NCI-H526 (cell line): ENCODE data around the gene PTPRN2.

Experiments
- DNase-seq, 2 experiments: peaks; one replicate each; lab custom pipeline; 2025; lab: John Stamatoyannopoulos, UW

Gene PTPRN2

DNA sequence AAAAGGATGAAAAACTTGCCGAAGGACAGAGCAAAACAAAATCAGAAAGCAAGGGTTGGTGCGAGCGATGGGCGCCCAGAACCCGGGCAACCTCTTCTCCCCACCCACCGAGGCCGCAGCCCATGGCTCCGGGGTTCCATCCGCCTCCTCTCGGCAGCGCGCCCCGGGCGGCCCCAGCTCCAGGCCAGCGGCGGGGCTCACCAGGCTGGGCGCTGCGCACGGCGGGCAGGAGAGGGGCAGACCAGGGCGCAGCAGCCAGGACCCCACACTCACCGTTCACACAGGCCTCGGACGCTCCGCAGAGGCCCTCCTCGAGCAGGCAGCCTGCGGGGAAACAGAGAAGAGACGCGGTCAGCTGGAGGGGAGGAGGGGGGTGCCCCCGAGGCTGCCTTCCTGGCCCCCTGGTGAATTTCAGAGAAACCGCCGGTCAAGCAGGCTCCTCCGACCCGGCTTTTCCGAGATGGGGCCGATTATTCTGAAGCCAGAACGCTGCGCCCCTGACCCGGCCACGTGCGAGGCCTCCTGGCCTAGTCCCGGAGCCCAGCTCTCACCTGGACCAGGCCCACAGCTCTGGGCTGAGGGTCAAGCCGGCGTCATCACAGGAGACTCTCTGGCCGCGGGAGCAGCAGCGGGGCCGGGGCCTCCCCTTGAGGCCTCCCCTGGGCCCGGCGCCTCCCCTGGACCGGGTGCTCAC is 98.0 kb downstream of the PTPRN2 start:
- DNase-seq: no peak

DNA sequence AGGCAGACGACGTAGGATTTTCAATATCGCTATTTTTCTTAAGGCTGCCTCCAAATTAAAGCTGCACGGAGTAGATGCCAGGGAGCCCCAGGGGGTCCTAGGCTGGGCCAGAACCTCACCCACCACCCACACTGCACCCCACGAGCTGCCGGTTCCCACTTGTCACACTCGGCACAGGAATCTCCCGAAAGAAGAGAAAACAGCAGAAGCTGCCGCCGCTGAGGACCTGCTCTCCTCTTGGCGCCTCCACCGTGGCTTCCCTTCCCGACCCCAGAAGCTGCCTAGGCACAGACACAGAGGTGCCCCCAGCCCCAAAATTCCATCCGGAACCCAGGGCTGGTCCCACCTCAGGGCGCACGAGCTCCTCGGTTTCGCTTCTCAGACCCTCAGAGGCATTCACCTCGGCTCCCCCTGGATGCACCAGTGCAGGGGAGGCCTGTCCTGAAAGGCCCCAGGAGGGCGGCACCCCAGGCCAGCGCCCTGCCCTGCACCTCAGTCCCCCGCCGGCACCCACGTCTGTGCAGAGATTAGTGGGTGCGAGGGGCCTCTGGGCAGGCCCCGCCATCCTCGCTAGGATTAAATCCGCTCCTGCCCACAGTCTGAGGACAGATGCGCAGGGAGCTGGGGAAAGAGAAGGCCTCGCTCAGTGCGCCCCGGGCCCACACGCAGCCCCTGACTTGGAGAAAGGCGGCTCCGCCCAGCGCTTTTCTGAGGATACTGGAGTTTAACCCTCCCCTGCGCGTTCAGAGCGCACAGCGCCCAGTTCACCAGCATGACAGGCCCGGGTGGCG is 99.2 kb downstream of the PTPRN2 start:
- DNase-seq: no peak

DNA sequence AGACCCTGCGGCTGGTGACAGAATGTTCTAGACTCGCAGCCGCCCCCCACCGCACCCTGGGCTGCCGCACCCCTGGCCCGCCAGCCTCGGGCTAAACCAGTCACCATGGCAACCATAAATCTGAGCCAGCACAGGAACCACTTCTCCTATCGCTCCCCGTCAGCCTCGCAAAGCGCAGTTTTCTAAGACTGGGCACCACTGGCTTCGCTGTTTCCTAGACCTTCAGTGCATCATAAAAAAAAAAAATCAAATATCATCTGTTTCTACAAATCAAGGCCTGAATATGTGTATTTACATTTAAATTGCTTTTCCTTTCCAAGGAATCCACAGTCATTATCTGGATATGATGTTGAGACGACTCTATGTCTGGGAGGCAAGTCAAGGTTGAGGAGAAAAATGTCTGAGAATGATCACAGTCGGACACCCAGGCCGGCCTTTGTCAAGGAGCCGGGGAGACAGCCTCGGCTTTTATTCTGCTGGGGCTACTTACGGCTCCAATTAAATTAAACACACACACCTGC is 99.9 kb downstream of the PTPRN2 start:
- DNase-seq: no peak

DNA sequence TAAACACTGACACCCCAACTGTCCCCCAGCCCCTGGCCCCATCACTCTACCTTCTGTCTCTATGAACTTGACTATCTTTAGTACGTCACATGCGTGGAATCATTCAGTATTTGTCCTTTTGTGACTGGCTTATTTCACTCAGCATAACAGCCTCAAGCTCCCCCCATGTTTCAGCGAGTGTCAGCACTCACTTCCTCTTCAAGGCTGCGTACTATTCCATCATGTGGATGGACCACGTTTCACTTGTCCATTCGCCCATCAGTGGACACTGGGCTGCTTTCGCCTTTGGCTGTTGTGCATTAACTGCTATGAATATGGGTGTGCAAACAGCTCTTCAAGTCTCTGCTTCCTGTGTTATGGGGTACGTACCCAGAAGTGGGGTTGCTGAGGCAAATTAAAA is 100.7 kb downstream of the PTPRN2 start:
- no peak for DNase-seq

DNA sequence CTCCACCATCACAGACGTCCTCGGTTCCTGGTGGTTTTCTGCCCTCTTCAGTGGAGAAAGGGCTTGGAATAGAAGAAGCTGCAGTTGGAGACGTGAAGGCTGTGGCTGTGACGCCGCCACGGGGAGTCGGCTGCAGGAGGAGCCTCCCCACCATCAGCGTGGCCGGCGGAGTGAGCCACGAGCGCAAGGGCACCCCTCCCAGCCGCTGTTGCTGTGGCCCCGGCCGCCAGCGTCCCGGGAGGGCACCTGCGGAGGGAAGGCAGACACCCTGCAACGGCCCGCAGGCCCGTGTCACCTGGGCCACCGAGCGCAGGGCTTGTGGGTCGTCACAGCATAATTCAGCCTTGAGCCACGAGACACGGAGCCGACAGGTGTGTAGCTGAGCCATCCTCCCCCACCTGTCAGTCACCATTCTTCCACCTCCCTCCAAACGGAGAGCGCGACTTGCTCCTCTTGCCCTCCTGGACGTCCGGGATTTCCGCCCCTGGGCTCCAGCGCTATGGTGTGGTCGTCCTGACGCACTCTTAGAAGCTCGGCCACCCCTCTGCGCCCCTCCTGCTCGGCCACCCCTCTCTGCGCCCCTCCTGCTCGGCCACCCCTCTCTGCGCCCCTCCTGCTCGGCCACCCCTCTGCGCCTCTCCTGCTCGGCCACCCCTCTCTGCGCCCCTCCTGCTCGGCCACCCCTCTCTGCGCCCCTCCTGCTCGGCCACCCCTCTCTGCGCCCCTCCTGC is 102.7 kb downstream of the PTPRN2 start:
- no peak for DNase-seq

DNA sequence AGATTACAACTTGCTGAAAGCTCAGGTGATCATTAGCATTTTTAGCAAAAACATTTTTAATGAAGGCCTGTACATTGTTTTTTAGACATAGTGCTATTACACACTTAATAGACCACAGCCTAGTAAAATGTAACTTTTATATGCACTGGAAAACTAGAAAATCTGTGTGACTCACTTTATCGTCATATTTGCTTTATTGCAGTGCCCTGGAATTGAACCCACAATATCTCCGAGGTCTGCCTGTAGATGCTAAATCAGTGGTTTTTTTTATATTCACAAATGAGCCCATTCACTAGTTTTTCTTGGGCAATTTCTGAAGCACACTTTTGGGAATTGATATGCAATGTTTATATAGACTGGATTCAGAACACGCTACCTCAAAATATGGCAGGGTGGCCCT is 105.1 kb downstream of the PTPRN2 start:
- no peak for DNase-seq

DNA sequence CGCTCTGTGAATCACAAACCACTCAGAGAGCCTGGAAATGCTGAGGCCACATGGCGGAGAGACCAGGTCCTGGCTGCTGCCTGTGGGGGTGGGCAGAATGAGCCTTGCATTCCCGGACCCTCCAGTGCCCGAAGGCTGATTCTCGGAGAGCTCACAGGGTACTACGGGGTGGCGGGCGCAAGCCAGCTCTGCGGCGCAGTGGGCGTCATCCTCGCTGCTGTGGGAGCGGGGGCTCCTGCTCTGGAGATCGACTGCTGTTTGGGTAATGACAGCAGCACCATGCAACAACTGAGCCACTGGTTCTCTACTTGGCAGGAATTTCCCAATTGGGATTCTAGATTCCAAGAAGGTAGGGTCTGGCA is 108.0 kb downstream of the PTPRN2 start:
- DNase-seq: no peak

DNA sequence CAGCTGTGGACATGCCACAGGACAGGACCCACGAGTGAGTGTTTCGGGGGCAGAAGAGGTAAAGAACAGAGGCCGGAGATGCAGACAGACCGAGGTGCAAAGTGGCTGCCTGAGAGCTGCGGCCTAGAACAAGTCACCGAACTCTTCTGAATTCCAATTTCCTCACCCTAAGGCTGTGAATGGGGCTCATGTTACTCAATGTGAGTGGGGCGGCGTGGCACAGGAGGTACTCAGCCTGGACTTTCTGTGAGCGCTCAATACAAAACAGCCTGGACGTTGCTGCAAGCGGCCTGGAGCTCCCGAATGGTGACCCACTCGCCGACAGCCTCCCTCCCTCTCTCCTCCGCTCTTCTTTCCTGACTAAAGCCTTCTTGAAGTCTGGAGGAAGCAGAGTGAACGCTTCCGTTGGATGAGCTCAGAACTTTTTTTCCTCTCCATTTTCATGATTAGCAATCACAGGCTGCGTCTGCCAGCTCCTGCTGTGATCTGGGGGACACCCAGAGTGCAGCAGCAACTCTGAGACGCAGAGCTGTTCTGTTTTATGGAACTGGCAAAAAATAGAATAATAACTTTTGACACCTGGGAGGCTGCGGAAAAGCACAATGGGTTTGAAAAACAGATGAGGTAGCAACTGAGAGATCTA is 108.5 kb downstream of the PTPRN2 start:
- no peak for DNase-seq

DNA sequence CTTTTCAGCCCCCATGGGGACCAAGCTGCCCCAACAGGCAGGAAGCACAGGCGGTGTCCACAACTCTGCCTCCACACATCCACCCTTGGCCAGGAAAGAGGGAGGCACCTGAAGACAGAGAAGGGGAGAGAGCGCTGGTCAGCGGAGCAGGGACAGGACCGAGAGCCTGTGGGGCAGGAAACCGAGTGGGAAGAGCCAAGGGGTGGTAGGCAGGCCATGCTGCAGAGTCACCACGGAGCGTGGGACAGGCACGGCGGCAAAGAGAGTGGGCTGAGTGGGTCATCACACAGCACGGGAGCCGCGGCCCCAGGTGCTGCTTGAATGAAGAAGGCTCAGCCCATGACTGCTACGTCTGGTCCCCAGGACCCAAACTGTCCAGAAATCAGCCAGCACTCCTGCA is 109.8 kb downstream of the PTPRN2 start:
- DNase-seq: no peak

DNA sequence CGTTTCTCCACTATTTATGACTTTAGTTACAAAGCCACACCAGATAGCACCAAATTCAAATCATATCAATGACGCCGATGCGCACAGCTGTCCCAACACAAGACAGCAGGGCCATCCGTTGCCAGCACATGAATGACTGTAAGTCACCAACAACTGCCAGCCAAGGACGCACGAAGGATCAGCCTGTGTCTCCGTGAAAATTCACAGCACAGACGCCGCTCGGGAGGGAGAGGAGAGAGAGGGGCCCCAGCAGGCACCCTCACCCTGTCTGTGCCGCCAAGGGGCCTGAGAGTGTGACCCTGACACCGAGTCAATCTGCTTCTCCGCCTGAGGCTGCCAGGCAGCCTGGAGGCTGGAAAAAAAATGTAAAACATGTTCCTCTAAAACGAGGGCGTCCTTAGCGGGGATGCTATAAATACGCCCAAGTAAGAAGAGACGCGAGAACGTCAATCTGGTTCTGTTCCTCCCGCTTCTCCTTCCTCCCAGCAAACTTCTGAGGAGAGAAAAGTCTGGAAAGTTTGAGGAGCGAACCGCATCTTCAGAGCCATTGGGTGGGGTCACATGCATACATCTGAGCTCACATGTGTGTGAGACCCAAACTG is 111.2 kb downstream of the PTPRN2 start:
- no peak for DNase-seq

DNA sequence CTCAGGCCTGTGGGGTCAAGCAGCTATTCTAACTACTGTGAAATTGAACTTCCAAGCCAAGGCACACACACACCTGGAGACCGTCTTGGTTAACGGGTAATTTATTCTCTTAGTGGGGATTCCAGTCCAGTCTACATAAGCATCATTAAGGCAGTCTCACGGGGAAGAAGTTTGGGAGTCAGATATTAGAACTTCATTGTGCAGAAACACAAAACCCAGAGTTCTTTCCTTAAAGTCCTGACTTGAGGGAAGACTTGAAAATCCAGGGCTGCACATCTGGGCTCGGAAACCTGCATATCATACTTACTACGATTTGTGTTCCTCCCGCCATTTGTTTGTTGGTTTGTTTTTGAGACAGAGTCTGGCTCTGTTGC is 112.0 kb downstream of the PTPRN2 start:
- DNase-seq: no peak

DNA sequence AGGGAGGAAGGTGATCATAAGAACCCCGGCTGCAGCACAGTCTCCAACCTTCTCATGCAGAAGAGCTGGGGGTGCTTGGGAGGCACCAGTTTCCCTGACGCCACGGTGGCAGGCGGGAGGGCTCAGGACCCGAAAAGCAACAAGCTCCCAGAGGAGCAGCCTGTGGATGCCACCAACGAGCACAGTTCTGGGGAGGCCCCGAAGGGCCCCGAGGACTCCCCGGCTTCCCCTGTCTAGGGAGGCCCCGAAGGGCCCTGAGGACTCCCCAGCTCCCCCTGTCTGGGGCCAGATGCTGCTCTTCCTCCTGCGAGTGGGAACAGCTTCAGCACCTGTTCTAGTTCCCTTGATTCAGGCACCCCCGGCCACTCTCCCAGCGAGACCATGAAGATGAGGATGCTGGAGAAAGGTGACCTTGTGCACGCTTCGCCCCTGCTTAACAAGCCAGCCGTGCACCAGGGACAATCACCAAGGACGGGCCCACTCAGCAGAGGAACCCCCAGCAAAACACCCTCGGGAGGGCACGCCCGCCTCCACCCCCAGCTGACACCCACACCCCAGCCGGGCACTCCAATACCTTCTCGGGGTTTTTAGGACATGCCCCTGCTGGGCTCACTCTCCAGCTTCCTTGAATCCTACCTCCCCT is 112.5 kb downstream of the PTPRN2 start:
- no peak for DNase-seq

DNA sequence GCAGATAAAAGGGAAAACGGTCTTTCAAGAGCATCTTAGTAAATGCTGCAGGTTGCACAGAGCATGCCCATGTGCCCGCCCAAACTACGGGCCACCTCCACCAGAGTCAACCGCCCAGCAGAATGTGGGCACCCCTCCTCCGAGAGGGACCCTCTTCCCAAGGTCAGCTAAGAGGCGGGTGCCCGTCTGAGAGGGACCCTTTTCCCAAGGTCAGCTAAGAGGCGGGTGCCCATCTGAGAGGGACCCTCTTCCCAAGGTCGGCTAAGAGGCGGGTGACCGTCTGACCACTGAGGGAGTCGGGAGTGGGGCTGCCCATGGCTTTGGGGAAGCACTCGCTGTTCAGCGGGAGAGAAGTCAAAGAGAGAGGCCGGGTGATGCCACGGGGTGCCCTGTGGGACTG is 113.1 kb downstream of the PTPRN2 start:
- DNase-seq: no peak

DNA sequence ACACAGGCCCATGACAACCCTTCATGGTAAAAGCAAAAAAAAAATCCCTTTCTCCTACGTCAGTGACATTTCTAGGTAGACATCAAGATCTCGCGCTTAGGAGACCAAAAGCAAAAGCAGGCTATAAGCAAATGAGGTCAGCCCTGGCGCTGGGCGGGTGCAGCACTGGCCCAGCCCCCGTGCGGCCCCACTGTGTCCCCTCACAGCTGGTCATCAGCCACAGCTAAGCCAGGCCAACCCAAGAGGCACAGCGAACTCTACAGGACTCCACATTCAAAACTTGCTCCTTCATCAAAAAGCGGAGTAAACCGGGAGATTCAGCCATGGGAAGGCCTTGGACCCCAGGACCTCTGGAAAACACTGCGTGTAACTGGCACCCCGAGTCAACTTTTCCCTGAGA is 113.7 kb downstream of the PTPRN2 start:
- DNase-seq: no peak

DNA sequence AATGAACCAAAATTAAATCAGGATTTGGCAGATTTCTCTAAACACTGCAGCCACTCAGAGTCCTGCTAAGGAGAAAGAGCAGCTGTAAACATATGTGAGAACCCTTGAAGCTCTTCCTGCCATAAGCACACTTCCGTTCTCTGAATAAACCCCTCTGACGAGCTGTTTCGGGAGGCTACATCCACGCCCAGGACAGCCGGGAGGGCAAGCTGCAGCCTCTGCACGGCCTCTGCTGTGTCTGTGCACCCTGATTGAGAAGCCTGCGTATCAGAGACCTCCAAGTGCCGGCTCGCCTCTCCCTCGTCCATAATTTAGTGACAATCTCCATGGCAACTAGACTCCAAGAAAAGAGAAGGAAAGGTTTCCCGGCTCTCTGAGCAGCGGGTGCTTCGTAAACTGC is 114.4 kb downstream of the PTPRN2 start:
- DNase-seq: no peak

DNA sequence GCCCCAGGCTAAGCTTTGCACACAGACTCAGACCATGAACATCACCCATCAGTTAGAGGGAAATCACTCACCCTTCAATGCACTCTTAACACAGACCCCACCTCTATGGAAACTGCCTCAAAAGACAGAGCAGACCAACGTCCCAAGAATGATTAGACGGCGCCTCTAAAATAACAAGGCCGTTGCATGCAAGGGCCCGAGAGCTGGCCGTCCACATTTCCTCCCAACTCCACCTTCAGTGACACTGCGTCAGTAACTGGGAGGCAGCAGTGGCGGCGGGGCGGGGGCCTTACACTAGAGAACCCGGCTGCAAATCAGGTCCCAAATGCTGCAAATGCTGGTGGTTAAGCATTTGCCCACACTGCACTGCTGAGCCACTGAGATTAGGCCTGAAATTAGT is 115.0 kb downstream of the PTPRN2 start:
- DNase-seq: no peak

DNA sequence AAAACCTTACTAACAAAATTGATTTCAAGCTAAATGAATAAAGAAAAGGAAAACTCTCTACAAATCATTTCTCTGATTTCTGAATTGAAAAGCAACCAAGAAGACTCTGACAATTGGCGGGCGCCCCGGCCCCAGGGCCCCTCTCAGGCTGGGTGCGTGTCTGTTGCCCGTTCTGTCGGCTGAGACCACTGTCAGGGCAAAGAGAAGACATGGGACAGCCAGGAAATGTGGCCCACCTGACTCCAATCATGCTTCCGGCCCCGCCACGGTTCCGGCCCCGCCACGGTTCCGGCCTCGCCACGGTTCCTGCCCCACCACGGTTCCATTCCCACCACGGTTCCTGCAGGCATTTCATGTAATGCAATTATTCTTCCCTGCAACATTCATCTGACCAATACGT is 115.9 kb downstream of the PTPRN2 start:
- no peak for DNase-seq

DNA sequence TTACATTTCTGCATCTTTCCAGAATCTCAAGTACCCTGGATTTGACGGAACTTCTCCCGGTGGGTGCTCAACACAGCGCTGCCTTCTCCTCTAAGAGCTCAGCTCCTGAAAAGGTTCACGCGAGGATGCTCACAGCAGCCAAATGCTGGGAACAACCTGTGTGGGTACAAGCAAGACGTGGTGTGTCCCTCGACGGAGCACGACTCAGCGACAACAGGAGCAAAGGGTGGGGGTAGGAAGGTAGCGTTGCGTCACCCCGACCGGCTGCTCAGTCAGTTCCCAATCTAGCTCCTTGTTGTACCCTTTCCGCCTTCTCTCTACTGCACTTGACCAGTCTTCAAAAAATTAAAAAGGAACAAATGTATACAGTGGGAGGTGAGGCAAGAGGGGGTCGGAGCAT is 117.3 kb downstream of the PTPRN2 start:
- no peak for DNase-seq

DNA sequence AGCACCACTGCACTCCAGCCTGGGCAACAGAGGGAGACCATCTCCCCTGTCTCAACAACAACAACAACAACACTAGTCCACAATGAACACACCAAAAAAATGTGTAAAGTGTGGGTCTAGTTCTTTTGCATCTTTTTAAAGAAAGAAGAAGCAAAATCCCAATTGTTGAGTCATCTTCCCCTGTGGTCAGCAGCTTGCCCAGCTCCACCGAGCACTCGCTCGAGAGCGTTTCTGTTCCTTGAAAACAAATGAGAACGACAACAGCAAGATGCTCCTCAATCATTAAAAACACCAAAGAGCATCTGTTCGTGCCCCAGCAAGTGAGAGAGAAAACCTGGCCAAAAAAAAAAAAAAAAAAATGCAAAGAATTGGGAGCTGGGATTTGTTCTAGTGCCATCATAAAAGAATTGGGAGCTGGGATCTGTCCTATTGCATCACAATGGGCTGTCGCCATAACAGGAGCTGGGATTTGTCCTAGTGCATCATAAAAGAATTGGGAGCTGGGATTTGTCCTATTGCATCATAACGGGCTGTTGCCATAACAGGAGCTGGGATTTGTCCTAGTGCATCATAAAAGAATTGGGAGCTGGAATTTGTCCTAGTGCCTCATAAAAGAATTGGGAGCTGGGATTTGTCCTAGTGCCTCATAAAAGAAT is 118.1 kb downstream of the PTPRN2 start:
- no peak for DNase-seq

DNA sequence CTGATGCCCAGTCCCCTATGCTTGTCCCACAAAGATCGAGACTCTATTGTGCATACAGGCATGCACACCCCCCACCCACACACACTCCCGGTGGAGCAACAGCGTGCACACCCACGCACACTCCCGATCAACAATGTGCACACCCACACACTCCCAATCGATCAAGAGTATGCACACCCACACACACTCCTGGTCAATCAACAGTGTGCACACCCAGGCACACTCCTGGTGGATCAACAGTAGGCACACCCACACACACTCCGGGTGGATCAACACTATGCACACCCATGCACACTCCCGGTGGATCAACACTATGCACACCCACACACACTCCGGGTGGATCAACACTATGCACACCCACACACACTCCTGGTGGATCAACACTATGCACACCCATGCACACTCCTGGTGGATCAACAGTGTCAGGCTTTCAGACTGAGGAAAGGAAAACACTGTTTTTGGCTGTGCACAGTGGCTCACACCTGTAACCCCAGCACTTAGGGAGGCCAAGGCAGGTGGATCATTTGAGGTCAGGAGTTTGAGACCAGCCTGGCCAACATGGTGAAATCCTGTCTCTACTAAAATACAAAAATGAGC is 118.8 kb downstream of the PTPRN2 start:
- DNase-seq: no peak

DNA sequence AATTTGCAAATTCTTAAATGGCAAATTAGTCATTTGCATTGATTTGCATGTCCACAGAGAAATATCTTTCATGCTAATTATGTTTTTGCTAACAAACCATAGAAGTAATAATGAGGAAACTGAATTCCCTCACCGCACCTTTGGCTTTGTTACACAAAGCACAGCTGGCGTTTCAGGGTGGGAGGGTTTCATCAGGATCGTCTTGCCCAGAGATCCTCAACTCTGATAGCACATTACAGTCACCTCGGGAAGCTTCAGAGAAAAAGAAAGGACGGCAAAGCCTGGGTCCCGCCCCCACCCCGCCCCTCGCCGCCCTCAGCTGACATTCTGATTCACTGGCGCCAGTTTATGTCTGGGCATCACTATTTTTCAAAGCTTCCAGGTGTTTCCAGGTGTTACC is 119.4 kb downstream of the PTPRN2 start:
- DNase-seq: peak; percentile 98
